ENCODE data around the gene NHEJ1.

The NHEJ1 gene

DNA sequence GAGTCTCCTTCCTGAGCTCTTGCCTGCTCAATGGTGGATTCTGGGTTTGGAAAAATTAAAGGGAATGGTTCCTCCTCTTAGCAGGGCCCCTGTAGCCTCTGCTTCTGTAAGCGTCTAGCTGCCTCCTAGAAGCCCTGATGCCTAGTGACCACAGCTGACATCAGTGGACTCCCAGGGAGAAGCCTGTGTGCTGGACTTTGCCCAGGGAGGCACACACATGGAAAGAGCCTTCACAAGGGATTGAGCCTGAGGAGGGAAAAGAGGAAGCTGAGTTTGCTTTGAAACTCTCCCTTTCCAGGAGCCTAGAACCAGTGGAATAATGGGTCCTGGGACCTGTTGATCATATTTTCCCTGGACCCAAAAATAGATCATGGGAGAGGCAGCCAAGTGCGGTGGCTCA, 117.9 kb downstream of the NHEJ1 start:
- no peak for DNase-seq
- H3K9me3 Mint-ChIP-seq = no peaks in the 10 kb centered on the region
- TF ChIP-seq, protein P1, sequence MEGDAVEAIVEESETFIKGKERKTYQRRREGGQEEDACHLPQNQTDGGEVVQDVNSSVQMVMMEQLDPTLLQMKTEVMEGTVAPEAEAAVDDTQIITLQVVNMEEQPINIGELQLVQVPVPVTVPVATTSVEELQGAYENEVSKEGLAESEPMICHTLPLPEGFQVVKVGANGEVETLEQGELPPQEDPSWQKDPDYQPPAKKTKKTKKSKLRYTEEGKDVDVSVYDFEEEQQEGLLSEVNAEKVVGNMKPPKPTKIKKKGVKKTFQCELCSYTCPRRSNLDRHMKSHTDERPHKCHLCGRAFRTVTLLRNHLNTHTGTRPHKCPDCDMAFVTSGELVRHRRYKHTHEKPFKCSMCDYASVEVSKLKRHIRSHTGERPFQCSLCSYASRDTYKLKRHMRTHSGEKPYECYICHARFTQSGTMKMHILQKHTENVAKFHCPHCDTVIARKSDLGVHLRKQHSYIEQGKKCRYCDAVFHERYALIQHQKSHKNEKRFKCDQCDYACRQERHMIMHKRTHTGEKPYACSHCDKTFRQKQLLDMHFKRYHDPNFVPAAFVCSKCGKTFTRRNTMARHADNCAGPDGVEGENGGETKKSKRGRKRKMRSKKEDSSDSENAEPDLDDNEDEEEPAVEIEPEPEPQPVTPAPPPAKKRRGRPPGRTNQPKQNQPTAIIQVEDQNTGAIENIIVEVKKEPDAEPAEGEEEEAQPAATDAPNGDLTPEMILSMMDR (IDR thresholded peaks at IDR 0.05) = no peak
- H3K27ac Mint-ChIP-seq = no peak overlapping the region
- H3K27me3 Mint-ChIP-seq (ENCODE audit: low read depth, poor library complexity) = peaks cover 96% of the 10 kb centered on the region
- H3K4me3 Mint-ChIP-seq = no peak overlapping the region
- H3K36me3 Mint-ChIP-seq (ENCODE audit: low read depth) = no peaks in the 10 kb centered on the region
- peaks cover 5% of the 10 kb centered on the region for H3K4me1 Mint-ChIP-seq

DNA sequence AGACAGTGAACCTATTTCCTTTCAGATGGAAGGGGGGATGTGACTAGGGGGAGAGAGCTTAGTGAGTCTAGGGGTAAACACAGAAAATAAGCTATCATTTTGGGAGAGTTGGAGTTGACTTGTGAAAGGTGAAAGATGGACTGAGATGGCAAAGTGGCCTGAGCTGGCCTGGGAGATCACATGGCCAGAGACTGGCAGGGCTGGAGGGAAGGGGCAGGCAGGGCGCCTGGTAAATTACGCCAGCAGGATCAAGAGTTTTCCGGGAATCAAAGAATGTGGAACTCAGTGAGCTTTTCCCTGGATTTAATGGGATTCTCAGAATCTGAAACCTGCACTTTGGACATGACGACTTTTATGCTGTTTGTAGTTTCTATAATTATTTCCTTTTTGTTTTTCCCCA, 118.5 kb downstream of the NHEJ1 start:
- Mint-ChIP-seq H3K27me3 (ENCODE audit: low read depth, poor library complexity) (peaks cover 96% of the 10 kb centered on the region), H3K36me3 (ENCODE audit: low read depth) (no peaks in the 10 kb centered on the region), H3K4me3 (no peak overlapping the region), H3K4me1 (peaks cover 5% of the 10 kb centered on the region), H3K9me3 (no peaks in the 10 kb centered on the region), H3K27ac (no peak overlapping the region)
- DNase-seq = no peak
- TF ChIP-seq, protein P1 (IDR thresholded peaks at IDR 0.05) = no peak

DNA sequence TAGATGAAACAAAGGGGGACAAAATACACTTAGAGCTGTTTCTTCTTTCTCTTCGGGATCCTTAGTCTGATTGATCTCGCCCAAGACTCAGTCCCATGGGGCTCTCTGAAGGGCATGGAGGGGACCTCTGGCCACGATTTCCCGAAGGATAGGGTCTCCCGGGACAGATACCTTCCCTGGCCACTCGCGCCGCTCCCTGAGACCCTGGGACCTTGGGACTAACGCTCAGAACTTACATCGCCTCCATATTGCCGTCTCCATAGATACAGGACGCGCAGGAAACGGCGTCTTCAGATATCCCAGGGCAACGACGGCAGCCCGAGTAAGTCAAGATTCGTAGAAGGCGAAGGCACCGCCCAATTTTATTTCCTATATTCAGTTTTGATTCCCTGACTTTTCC, 119.4 kb downstream of the NHEJ1 start, which contains the start of gene CFAP65:
Gene CFAP65 (minus strand): TSS at position 265 of the 400 bp plus-strand sequence. CDS start 2,468 bp downstream, outside the sequence.
- Mint-ChIP-seq H3K27ac (no peak within 1 kb of the TSS), H3K27me3 (ENCODE audit: low read depth, poor library complexity) (peaks cover 96% of the 10 kb centered on the region), H3K36me3 (ENCODE audit: low read depth) (no peaks in the 10 kb centered on the region), H3K9me3 (no peaks in the 10 kb centered on the region), H3K4me3 (peak within 1 kb of the TSS; percentile 83), H3K4me1 (peaks cover 5% of the 10 kb centered on the region)
- DNase-seq = peak; percentile 35
- TF ChIP-seq, protein P1 (IDR thresholded peaks at IDR 0.05) = no peak

DNA sequence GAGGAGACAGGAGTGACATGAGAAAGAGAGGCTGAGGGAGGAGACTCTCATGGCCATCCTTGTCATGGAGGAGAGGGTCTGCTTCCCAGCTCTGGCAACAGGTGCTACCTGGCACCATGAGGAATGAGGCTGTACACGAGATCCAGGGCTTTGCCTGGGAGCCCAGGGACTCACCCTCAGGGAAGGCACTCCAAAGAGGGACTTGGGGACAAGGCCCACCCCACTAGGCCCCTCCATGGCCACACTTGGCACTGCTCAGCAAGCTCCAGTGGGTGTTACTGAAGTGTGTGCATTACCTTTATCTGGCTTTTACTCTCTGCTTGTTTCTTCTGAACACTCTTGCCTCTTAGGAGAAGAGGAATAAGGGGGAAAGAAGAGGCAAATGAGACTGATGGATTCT, 122.0 kb downstream of the NHEJ1 start:
- H3K27ac Mint-ChIP-seq = no peak overlapping the region
- H3K4me1 Mint-ChIP-seq = peaks cover 5% of the 10 kb centered on the region
- H3K27me3 Mint-ChIP-seq (ENCODE audit: low read depth, poor library complexity) = peaks cover 98% of the 10 kb centered on the region
- no peak overlapping the region for H3K4me3 Mint-ChIP-seq
- no peak for DNase-seq
- H3K9me3 Mint-ChIP-seq = no peaks in the 10 kb centered on the region
- H3K36me3 Mint-ChIP-seq (ENCODE audit: low read depth) = no peaks in the 10 kb centered on the region
- TF ChIP-seq, protein P1 (IDR thresholded peaks at IDR 0.05) = no peak

DNA sequence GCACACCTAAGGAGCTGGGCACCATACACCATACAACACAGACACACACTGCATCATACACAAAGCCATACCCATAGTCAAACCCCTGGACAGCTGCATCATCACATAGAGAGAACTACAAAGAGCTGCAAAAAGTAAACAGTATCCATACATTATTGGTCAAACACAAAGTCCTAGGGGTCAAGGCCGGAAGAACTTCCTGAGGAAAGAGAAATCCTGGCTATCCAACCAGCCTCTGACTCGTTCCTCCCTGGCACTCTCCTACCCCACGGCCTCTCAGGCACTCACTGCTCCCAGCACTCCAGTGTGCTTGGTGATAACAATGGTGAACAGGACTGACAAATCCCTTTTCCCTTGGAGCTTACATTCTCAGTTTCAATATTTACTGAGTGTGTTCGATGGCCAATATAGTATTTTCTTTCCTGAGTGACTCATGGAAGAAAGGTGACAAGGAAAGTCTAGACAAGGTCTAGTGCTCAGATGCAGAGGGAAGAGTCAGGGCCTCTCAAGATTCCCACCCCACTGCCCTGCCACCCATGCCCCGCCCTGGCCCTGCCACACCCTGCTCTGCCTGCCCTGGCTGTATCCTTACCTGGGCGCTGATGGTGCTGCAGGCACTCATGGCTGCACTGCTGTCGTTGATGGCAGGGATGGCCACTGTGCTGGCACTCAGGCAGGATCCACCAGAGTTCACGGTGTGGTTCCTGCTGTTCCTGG, 122.7 kb downstream of the NHEJ1 start:
- TF ChIP-seq, protein P1 (IDR thresholded peaks at IDR 0.05) = no peak
- no peak for DNase-seq
- Mint-ChIP-seq H3K36me3 (ENCODE audit: low read depth) (no peaks in the 10 kb centered on the region), H3K27ac (no peak overlapping the region), H3K9me3 (no peaks in the 10 kb centered on the region), H3K4me1 (peaks cover 5% of the 10 kb centered on the region), H3K4me3 (no peak overlapping the region), H3K27me3 (ENCODE audit: low read depth, poor library complexity) (peaks cover 98% of the 10 kb centered on the region)

DNA sequence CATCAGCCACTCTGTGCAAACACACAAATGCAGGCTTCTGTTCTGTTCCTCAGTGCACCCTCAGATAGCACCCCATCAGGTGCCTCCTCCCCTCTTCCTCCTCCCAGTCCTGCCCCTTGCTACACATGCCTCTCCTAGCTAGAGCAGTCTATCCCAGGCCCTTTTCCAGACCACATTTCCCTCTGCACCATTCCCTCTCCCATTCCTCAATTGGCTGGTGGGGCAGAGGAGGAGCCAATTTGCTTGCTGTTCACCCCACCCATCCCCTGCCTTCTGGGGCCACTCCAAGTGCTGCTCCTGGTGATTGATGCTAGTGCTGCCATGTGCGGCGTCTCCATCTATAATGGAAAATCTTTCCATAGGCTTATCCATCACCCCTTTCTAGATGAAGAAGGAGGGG, 124.7 kb downstream of the NHEJ1 start:
- no peak overlapping the region for H3K4me3 Mint-ChIP-seq
- H3K36me3 Mint-ChIP-seq (ENCODE audit: low read depth) = no peaks in the 10 kb centered on the region
- TF ChIP-seq, protein P1 (IDR thresholded peaks at IDR 0.05) = no peak
- H3K27ac Mint-ChIP-seq = no peak overlapping the region
- no peak for DNase-seq
- peaks cover 91% of the 10 kb centered on the region for H3K27me3 Mint-ChIP-seq (ENCODE audit: low read depth, poor library complexity)
- H3K9me3 Mint-ChIP-seq = no peaks in the 10 kb centered on the region
- H3K4me1 Mint-ChIP-seq = no peaks in the 10 kb centered on the region
